ENCODE data around the gene IZUMO4.
"Not testable (repeated sequence)": the region's sequence is repeated elsewhere in the genome, so short reads cannot be mapped to it uniquely, and the experiment has no call there.

The IZUMO4 gene

DNA sequence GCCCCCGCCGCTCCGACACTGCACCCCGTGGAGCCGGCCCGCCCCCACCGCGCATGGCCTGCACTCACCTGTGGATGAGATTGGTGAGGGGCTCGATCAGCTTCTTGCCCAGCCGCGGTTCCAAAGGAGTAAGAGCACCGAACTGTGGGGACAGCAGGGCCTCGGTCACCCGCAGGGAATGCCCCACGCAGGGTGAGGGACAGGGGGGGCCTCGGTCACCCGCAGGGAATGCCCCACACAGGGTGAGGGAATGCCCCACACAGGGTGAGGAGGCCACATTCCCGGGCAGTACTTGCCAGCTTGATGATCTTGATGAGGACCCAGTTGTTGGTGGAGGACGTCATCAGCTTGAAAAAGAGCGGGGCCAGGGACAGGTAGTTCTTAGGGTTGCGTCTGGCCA is 32.3 kb downstream of the IZUMO4 start:
- no peak for DNase-seq

DNA sequence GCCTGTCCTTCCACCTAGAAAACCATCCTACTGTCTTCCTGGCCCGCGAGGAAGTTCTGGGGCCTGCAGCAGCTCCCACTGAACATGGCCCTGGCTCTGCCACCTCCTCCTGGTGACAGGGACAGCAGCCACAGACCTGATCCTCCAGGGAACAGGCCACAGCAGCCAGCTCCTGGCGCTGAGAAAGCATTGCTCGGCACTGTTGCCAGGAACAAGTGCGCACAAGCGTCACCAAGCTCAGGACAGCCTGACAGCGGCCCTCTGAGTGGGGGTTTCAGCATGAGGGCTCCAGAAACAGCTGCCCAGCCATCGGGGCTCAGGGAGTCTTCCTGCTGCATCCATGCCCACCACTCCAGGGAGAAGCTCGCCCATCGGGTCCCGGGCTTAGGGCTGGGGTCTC is 32.8 kb downstream of the IZUMO4 start:
- DNase-seq = no peak

DNA sequence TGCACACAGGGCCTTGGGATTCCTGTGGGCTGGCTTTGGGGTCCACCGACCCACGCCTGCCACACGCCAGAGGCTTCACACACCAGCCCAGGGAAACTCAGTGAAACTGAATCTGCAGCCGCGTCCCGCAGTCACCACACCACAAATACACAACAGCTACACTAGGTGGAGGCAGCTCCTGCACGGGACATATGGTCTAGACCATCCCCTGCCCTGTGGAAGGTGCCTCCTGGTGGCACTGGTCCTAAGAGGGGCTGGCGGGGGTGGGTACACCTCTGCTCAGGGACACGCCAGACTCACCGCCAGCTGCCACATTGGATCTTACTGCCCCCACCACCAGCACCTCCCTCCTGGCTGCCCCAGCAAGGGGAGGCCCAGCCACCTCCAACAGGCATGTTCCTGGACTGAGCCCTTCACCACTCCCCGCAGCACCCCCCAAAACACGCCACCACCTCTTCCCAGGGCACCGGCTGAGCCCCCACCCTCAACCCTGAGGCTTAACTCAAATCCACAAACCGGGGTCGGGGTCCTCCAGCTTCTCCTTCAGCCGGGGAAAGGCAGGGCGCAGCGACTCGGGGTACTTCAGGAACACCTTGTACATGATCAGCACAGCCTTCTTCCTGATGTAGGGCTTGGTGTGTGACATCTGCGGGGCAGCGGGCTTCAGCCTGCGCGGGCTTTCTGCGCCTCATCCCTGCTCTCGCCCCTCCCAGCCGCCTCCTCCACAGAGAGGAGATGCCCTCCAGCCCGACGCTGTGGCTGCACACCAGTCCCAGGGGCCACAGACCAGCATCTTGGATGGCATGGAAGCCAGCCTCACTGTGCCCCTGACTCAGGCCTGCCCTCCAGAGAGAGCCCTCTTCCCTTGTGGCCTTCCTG is 33.4 kb downstream of the IZUMO4 start:
- no peak for DNase-seq

DNA sequence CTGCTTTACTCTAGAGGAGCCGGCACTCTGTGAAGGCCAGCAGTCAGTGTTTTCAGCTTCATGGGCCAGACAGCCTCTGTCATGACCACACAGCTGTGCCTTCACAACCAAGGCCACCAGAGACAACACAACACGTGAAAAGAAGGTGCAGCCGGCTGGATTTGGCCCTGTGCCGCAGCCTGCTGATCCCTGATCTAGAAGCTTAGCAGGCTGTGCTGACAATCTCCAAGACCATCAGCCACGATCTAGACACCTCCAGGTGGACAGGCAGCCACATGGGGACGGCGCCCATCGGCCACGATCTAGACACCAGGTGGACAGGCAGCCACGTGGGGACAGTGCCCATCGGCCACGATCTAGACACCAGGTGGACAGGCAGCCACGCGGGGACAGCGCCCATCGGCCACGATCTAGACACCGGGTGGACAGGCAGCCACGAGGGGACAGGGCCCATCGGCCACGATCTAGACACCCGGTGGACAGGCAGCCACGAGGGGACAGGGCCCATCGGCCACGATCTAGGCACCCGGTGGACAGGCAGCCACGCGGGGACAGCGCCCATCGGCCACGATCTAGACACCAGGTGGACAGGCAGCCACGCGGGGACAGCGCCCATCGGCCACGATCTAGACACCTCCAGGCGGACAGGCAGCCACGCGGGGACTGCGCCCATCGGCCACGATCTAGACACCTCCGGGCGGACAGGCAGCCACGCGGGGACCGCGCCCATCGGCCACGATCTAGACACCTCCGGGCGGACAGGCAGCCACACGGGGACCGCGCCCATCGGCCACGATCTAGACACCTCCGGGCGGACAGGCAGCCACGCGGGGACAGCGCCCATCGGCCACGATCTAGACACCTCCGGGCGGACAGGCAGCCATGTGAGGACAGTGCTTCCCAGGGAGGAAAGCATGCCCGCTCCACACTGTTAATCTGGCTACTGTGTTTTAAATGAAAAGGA is 34.6 kb downstream of the IZUMO4 start:
- DNase-seq = not testable (repeated sequence)

DNA sequence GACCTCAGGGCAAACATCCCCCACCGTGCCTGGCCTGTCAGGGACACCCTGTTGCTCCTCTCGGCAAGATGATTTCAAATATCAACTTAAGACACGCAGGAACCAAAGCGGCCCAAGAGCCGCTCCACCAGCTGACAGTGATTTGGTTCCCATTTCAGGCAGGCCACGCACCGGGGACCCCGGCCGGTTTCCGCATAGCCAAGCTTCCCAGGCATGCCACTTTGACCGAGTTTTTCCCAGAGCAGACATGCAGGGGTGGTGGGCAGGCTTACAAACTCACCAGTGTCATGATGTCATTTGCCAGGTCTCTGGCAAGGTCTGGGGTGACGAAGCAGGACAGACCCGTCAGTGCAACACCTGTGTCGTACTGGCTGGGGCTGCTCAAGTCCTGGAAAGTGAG is 35.5 kb downstream of the IZUMO4 start:
- DNase-seq = no peak

DNA sequence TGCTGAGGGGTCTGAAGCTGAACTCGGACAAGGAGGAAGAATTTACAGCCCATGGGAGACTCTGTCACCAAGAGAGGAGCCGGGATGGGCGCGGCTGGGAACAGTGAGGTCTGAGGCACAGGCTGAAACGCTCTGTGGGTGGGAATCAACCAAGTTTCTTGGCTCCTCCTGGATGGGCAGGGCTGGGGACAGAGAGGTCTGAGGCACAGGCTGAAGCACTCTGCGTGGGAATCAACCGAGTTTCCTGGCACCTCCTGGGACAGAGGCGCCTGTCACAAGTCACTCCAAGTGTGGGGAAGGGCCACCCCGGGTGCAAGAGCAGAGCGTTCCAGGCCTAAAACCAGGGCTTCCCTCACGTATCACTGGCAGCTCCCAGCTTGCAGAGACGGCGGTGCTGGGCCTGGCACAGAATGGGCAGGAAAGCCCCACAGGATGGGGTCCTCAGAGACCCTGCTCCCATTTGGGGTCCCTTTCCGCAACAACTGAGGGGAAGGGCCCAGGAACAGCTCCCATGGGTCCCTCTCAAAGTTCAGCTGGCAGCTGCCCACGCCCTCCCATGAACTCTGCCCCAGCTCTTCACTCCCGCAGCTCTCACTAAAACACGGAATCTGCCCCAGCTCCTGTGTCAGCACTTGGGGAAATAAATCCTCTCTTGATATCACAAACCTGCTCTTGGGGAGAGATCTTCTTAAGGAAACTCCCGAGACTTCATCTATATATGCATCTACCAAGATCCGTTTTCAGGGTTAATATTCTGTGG is 36.2 kb downstream of the IZUMO4 start:
- DNase-seq = no peak

DNA sequence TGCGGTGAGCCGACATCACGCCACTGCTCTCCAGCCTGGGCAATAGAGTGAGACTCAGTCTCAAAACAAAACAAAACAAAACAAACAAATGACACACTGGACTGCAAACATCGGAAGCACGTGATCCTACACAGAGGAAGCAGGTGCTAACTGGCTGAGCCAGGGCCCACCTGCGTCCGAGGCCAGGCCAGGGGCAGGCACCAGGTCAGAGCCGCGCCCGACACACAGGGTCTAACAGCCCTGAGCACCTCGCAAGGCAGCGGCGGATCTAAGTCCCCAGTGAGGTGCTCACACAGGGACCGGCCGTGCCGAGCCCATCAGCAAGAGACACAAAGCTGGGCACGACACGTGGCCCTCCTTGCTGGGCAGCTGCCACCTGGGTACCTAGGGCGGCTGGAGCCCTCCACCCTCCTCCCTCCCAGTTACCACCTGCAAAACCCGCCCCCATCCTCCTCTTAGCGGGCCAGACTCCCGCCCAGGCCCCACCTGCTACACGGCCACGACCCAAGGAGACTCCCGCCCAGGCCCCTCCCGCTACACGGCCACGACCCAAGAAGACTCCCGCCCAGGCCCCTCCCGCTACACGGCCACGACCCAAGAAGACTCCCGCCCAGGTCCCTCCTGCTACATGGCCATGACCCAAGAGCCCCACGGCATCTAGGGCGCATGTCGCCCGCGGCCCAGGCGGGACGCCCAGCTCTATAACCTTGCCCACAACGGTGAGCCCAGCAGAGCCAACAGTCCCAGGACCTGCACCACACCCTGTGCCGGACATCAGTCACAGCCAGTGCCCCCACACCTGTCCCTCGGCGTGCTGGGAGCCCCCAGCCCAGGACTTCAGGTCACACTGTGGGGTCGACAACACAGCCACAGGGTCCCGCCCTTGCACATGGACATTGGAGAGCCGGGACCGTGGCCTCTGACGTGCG is 39.0 kb downstream of the IZUMO4 start:
- DNase-seq = no peak

DNA sequence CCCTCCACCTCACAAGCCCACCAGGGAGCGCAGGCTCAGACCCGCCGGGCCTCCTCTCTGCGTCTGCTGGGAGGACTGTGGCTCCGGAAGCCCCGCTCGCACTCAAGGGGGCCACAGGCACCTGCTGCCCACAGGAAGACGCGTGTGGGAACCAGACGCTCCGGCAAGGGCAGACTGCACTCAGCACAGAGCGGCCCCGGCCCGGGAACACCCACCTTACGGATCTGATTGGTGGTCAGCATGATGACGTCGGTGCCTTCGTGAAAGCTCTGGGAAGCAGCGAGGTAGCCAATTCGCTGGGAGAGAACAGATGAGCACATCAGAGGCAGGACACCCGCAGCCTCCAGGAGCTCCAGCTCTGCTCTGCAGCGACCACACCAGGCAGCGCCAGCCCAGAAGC is 40.1 kb downstream of the IZUMO4 start:
- no peak for DNase-seq

DNA sequence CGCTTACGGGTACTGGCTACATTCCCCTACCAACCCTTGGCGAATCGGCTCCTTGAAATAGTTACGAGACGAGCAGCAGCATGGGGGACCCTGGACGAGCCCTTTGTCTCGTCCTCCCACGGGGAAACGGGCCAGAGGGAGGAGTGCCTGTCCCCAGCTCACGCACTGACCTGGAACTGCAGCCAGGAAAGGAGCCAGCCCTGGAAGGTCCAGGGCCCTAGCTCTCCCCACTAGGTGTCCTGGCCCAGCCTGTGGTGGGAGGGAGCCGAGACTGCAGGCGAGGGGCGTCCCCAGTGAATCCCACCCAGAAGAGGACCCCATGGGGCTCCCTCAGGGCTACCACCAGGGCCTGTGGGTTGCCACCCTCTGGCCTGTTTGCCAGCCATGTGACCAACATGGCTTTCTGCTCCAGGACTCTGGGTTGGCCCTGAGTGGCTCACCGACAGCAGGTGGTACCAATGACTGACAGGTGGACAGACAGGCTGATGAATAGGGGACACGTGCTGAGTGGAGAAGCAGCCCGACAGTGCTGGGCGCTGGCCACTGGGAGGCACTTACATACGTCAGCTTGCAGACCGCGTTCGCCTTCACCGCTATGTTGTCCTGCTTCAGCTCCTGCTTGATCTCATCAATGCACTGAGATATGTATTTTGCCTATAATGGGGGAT is 41.5 kb downstream of the IZUMO4 start:
- no peak for DNase-seq

DNA sequence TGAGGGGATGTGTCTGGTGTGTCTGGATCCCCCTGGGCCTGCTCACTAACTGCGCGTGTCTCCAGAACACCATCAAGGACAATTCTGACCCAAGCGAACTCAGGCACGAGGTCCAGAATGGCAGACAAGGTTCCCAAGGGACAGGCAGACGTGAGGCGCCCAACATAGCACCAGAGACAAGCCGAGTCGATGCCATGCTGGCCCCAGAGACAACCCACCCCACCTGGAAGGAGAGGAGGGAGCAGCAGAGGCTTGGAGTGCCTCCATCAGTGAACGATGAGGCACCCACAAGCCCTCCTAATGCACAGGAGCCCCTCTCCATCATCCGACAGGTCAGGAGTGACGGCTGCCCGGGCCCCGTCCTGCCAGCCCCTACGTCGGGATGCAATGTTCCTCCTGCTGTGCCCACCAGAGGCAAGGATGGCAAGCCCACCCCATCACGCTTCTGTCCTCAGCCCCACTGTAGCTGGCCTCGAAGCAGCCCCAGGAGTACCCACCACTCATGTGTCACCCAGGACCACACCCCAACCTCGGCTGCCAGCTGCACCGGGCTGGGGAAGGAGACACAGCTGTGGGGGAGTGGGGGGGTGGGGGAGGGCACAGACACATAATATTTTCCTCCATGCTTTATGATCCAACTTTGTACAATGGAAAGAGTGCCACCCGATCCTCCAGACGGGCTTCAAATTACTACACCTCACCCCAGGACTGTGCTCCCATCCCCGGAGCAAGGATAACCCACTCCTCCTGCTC is 42.8 kb downstream of the IZUMO4 start:
- no peak for DNase-seq

DNA sequence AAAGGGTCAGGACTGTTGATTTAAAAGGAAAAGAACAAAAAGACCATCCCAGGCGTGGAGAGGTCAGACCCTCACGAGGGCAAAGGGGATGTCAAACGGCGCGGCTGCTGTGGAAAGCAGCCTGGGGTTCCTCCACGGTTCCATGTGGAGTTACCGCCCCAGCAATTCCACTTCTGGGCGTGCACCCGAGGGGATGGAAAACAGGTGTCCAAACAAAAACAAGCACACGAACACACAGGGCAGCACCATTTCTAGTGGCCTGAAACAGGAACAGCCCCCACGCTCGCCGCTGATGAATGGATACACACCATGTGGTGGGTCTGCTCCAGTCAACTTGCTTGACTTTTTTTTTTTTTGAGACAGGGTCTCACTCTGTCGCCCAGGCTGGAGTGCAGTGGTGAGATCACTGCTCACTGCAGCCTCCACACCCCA is 43.4 kb downstream of the IZUMO4 start:
- DNase-seq = no peak

DNA sequence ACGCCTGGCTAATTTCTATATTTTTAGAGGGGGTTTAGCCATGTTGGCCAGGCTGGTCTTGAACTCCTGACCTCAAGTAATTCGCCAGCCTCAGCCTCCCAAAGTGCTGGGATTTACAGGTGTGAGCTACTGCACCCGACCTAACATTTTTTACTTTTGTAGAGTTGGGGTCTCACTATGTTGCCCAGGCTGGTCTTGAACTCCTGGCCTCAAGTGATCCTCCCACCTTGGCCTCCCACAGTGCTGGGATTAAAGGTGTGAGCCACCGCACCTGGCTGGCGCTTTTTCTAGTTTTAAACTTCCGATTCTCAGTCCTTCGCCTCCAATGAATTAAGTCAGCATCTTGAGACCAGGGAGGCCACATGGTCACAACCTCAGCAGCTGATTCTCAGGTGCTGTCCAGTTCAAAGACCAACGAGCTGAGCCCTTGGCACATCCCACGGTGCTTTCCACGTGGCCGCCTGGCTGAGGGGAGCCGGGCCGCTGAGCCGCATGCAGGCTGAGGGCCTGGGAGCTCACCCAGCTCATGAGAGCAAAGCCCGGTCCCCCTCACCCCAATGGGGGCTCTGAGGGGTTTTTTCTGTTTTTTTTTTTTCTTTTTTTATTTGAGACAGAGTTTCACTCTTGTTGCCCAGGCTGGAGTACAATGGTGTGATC is 45.6 kb downstream of the IZUMO4 start:
- no peak for DNase-seq

DNA sequence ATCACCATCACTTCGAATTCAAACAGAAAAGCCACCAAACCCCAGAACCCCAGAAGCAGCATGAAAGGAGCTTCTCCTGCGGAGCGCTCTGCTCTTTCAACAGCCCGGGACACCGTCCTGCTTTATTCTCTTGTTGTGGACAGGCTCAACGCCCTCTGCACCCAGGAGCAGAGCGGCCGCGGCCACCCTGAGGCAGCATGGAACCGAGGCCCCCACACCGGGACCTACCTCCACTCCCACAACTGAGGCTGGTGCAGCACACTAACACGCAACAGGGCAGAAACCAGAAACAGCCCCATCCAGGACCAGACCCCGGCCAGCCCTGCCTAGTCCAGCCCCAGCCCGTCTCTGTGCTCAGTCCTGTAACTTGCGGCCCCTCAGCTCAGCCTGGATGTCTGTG is 47.5 kb downstream of the IZUMO4 start:
- DNase-seq = no peak

DNA sequence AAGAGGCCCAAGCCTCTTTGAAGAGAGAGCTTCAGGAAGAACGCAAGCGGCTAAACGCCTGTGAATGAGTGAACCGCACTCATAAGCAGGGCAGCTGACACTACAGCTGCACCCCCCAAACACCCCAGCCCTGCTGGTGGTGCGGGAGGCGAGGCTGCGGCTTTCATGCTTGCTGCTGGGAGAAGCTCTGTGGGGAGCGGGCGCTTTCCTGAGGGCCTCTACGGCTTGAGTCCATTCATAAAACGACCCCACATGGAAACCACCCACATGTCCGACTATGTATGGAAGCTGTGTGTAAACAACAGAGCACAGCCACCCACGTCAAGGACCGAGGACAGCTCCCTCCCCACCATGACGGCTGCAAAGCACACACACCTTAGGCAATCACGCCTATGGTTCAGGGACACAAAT is 49.1 kb downstream of the IZUMO4 start:
- no peak for DNase-seq

DNA sequence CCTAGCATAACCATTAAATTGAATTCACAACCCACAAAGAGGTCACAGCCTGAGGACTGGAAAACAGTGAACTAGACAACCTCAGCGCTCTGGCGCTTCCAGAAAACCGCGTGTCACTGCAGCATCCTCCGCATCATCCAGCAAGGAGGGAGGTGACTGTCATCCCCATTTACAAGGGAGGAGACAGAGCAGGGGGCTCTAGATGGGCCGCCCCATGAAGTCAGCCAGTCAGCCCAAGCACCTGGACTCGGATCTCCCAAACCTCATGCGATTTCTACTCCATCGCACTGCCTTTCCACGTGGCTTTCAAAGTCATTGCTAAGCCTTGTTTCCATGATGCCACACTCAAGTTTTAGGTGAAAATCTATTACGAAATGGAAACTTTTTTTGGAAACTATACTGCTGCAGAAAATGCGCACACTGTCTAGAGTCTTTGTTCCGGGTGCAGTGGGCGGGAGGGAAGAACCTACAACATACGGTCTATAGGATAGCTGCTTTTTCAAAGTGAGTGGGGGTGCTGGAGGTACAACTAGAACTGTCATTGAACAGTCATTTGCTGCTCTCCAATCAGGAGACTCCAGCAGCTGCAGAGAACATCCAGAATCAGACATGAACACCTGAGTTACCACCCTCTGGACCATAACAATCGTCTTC is 51.9 kb downstream of the IZUMO4 start:
- DNase-seq = no peak

All from activated gamma-delta T cell treated with Interleukin-2 at 50 U/mL for 16 hours (primary cell).